ENCODE results near the gene LRP1B. TPM values are rescaled to one million over a fixed set of nuclear protein-coding genes. Genes with fewer than 3 reads are reported as not detected.
"Not testable (repeated sequence)": the region's sequence is repeated elsewhere in the genome, so short reads cannot be mapped to it uniquely, and the experiment has no call there.

The LRP1B gene
- total RNA-seq, 6 experiments from 2014 or later = 0.06 to 1.7 (median 0.15) TPM; not detected in 1

DNA sequence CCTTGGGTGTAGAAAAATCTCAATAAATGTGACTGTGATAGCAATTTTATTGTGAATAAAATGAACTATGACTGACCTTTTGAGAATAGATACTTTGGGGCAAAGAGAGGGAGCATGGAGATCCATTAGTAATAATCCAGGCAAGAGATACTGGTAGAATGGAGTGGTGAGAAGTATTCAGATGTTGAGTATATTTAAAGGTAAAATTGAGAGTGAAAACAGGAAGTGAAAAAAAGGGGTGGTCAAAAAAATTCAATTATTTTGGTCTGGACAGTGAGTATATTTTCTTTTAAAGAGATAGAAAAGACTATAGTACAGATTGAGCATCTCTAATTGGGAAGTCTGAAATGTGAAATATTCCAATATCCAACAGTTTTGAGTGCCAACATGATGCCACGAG lies 1835.0 kb downstream of the LRP1B start:
- 57% methylated on average over 1 of the region's 1 CpG for WGBS (ENCODE audit: insufficient coverage, low coverage, low lambda C conversion rate, missing lambda C conversion rate)
- no peaks in the 10 kb centered on the region for H3K4me1 ChIP-seq
- H3K27ac ChIP-seq = no peak overlapping the region
- no peaks in the 10 kb centered on the region for H3K9me3 ChIP-seq
- TF ChIP-seq POLR2A (IDR thresholded peaks at IDR 0.05) = no peak
- TF ChIP-seq, protein P1, sequence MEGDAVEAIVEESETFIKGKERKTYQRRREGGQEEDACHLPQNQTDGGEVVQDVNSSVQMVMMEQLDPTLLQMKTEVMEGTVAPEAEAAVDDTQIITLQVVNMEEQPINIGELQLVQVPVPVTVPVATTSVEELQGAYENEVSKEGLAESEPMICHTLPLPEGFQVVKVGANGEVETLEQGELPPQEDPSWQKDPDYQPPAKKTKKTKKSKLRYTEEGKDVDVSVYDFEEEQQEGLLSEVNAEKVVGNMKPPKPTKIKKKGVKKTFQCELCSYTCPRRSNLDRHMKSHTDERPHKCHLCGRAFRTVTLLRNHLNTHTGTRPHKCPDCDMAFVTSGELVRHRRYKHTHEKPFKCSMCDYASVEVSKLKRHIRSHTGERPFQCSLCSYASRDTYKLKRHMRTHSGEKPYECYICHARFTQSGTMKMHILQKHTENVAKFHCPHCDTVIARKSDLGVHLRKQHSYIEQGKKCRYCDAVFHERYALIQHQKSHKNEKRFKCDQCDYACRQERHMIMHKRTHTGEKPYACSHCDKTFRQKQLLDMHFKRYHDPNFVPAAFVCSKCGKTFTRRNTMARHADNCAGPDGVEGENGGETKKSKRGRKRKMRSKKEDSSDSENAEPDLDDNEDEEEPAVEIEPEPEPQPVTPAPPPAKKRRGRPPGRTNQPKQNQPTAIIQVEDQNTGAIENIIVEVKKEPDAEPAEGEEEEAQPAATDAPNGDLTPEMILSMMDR (IDR thresholded peaks at IDR 0.05) = no peak
- DNase-seq (no peak), ATAC-seq (no peak)
- no peaks in the 10 kb centered on the region for H3K27me3 ChIP-seq
- H3K4me3 ChIP-seq = no peak overlapping the region
- intact Hi-C loops (cut with DNase I) = no loop called here
- no peaks in the 10 kb centered on the region for H3K36me3 ChIP-seq

DNA sequence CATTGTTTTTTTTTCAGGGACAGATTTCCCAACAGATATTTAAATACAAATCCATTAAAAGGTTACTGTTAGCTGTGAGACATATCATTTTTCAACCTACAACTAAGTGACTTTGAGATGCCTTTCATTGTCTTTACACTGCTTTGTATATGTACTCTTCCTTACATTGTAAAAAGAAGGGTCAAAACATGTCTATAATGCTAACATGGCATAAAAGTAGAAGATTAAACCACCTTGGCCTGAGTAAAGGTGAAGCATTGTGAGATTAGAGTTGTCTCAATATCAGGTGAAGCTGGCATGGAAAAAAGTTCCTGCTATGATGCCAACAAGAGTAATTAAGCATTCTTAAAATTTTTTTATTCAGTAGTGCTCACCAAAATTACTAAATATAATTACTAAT lies 1842.1 kb downstream of the LRP1B start:
- intact Hi-C loops (cut with DNase I) = no loop called here
- no peak for ATAC-seq

DNA sequence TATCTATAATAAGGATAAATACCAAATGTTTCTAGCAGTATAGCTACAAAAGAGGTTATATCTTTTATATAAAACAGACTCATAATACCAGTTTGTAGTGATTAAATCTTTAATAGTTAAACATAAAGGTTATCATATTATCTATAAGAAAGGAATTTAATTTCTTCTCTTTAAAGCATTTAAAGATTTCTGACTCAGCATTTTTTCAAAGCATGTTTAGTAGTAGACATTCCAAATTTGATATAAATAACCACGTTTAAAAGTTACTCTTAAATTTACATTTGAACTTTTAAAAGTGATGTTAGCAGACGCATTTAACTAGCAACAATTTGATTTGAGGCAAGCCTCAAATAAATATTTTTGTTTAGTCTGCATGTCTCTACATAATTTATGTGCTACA lies 1842.6 kb downstream of the LRP1B start:
- TF ChIP-seq POLR2A (IDR thresholded peaks at IDR 0.05) = no peak
- TF ChIP-seq, protein P1 (IDR thresholded peaks at IDR 0.05) = no peak
- 40% methylated on average over 2 of the region's 2 CpGs for WGBS (ENCODE audit: insufficient coverage, low coverage, low lambda C conversion rate, missing lambda C conversion rate)
- DNase-seq = no peak

More for the DNA sequence above, 1842.1 kb downstream of the LRP1B start:
- Histone ChIP-seq H3K4me3 (no peak overlapping the region), H3K27me3 (no peaks in the 10 kb centered on the region), H3K36me3 (no peaks in the 10 kb centered on the region), H3K4me1 (no peaks in the 10 kb centered on the region), H3K9me3 (no peaks in the 10 kb centered on the region), H3K27ac (no peak overlapping the region)
- no peak for DNase-seq
- TF ChIP-seq POLR2A (IDR thresholded peaks at IDR 0.05) = no peak
- TF ChIP-seq, protein P1 (IDR thresholded peaks at IDR 0.05) = no peak

DNA sequence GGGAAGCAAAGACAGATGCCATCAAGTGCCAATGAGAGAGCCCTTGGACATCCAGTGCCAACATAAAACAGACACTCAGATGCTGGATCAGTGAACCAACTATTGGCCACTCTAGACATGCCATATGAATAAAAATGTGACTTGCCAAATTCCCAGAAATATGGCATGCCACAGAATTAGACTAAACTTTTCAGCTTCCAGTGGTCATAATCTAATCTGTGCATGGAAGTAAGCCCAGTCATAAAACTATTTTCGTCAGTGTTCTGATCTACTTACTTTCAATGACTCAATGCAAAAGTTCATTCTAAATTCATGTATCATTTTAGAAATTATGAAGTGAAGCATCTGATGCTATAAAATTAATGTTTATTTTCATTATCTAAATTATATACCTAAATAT lies 1844.4 kb downstream of the LRP1B start:
- ATAC-seq = no peak

More for the DNA sequence above, 1842.6 kb downstream of the LRP1B start:
- Histone ChIP-seq H3K9me3 (no peaks in the 10 kb centered on the region), H3K4me3 (no peak overlapping the region), H3K36me3 (no peaks in the 10 kb centered on the region), H3K27ac (no peak overlapping the region), H3K27me3 (no peaks in the 10 kb centered on the region), H3K4me1 (no peaks in the 10 kb centered on the region)
- intact Hi-C loops (cut with DNase I) = no loop called here
- no peak for ATAC-seq

DNA sequence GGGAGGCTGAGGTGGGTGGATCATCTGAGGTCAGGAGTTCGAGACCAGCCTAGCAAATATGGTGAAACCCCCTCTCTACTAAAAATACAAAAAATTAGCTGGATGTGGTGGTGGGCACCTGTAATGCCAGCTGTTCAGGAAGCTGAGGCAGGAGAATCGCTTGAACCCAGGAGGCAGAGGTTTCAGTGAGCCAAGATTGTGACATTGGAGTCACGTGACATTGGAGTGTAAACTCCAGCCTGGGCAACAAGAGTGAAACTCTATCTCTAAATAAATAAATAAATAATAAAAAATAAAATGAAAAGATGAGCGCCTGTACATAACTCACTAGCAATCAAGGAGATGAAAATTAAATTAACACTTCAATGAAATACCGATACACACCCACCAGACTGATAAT lies 1853.5 kb downstream of the LRP1B start:
- ATAC-seq; H3K36me3 ChIP-seq; H3K27ac ChIP-seq; H3K4me3 ChIP-seq; H3K4me1 ChIP-seq; intact Hi-C loops (cut with DNase I); DNase-seq; H3K9me3 ChIP-seq; H3K27me3 ChIP-seq: not testable (repeated sequence)
- WGBS (ENCODE audit: insufficient coverage, low coverage, low lambda C conversion rate, missing lambda C conversion rate) = 32% methylated on average over 4 of the region's 5 CpGs

More for the DNA sequence above, 1844.4 kb downstream of the LRP1B start:
- Histone ChIP-seq H3K27me3 (no peaks in the 10 kb centered on the region), H3K36me3 (no peaks in the 10 kb centered on the region), H3K4me1 (no peaks in the 10 kb centered on the region), H3K9me3 (no peaks in the 10 kb centered on the region), H3K27ac (no peak overlapping the region), H3K4me3 (no peak overlapping the region)
- TF ChIP-seq, protein P1 (IDR thresholded peaks at IDR 0.05) = no peak
- no peak for TF ChIP-seq POLR2A (IDR thresholded peaks at IDR 0.05)
- intact Hi-C loops (cut with DNase I) = no loop called here
- 30% methylated on average over 1 of the region's 1 CpG for WGBS (ENCODE audit: insufficient coverage, low coverage, low lambda C conversion rate, missing lambda C conversion rate)
- no peak for DNase-seq

Measured in right lobe of liver (tissue), 6 donors.